Osteocyte (in vitro differentiated cells): ENCODE results near the gene TMOD4. TPM values are rescaled to one million over a fixed set of nuclear protein-coding genes. Genes with fewer than 3 reads are reported as not detected.
"Not testable (repeated sequence)": the region's sequence is repeated elsewhere in the genome, so short reads cannot be mapped to it uniquely, and the experiment has no call there.

Source experiments
- DNase-seq: peaks from one replicate; pipeline ENCODE4 v3.0.0; 2021; ENCODE audit warnings: mixed read lengths; ENCODE audit not compliant: unreplicated experiment; ENCODE audit errors: extremely low spot score
- H3K27ac Mint-ChIP-seq: one replicate; pipeline ENCODE4 v1.8.0; 2021; ENCODE audit warnings: mild to moderate bottlenecking, mixed read lengths; ENCODE audit not compliant: unreplicated experiment
- H3K27me3 Mint-ChIP-seq: one replicate; pipeline ENCODE4 v1.8.0; 2021; ENCODE audit warnings: mixed read lengths; ENCODE audit not compliant: unreplicated experiment
- H3K36me3 Mint-ChIP-seq: one replicate; pipeline ENCODE4 v1.8.0; 2021; ENCODE audit warnings: mixed read lengths; ENCODE audit not compliant: unreplicated experiment
- H3K4me1 Mint-ChIP-seq: one replicate; pipeline ENCODE4 v1.8.0; 2021; ENCODE audit warnings: mixed read lengths; ENCODE audit not compliant: unreplicated experiment
- H3K4me3 Mint-ChIP-seq: one replicate; pipeline ENCODE4 v1.8.0; 2021; ENCODE audit warnings: mild to moderate bottlenecking, moderate library complexity, mixed read lengths; ENCODE audit not compliant: unreplicated experiment
- H3K9me3 Mint-ChIP-seq: one replicate; pipeline ENCODE4 v1.8.0; 2021; ENCODE audit warnings: mixed read lengths; ENCODE audit not compliant: unreplicated experiment
- total RNA-seq: library from RNA; stranded (reverse); gene quantifications from 2 replicates; pipeline ENCODE4 v1.2.1, GENCODE V29; 2021
- TF ChIP-seq, protein P1 (sequence below): fragments of 200-600 bp; sonication (generic); IDR thresholded peaks from 2 replicates; pipeline ENCODE4 v1.5.0; 2021; ENCODE audit warnings: antibody characterized with exemption, mild to moderate bottlenecking, moderate library complexity

Gene TMOD4
- total RNA-seq, 1 donor from 2014 or later, result not detected

DNA sequence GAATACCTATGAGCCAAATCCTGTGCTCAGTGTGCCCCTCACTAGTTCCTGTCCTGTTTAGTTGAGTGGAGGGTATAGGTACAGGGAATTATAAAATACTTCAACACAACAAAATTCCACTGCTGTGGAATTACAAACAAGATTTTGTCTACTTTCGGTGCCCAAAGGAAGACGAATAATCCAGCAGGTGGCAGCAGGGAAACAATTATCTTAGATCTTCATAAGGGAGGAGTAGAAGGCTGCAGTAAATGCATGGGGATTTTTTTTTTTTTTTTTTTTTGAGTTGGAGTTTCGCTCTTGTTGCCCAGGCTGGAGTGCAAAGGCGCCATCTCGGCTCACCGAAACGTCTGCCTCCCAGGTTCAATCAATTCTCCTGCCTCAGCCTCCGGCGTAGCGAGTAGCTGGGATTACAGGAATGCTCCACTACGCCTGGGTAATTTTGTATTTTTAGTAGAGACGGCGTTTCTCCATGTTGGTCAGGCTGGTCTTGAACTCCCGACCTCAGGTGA, 20.6 kb upstream of the TMOD4 start:
- no peak for DNase-seq
- no peaks in the 10 kb centered on the region for H3K9me3 Mint-ChIP-seq
- H3K27ac Mint-ChIP-seq, result peak overlapping the region; percentile 84
- no peaks in the 10 kb centered on the region for H3K36me3 Mint-ChIP-seq
- H3K27me3 Mint-ChIP-seq, result no peaks in the 10 kb centered on the region
- peaks cover 34% of the 10 kb centered on the region for H3K4me1 Mint-ChIP-seq
- H3K4me3 Mint-ChIP-seq, result peak overlapping the region; percentile 56
- TF ChIP-seq, protein P1, sequence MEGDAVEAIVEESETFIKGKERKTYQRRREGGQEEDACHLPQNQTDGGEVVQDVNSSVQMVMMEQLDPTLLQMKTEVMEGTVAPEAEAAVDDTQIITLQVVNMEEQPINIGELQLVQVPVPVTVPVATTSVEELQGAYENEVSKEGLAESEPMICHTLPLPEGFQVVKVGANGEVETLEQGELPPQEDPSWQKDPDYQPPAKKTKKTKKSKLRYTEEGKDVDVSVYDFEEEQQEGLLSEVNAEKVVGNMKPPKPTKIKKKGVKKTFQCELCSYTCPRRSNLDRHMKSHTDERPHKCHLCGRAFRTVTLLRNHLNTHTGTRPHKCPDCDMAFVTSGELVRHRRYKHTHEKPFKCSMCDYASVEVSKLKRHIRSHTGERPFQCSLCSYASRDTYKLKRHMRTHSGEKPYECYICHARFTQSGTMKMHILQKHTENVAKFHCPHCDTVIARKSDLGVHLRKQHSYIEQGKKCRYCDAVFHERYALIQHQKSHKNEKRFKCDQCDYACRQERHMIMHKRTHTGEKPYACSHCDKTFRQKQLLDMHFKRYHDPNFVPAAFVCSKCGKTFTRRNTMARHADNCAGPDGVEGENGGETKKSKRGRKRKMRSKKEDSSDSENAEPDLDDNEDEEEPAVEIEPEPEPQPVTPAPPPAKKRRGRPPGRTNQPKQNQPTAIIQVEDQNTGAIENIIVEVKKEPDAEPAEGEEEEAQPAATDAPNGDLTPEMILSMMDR, result peak; percentile 67

DNA sequence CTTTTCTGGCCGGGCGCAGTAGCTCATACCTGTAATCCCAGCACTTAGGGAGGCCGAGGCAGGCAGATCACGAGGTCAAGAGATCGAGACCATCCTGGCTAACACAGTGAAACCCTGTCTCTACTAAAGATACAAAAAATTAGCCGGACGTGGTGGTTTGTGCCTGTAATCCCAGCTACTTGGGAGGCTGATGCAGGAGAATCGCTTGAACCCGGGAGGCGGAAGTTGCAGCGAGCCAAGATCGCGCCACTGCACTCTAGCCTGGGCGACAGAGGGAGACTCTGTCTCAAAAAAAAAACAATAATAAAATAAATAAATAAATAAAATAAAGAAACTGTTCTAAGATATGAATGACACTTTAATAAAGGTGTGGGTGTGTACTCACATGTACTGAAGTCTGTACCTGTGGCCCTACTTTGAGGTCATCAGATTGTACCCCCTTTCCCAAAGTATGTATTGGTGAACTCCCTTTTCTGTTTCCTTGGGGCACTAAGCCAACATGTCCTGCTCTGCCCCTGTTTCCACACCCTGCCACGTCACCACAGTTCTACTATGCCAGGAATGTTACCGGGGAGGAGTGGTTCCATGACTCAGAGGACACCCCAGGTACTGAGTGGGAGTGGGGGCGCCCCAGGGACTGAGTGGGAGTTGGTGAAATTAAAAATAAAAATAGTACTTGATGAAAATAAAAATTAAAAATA, 19.3 kb upstream of the TMOD4 start:
- Mint-ChIP-seq H3K4me1 (peaks cover 31% of the 10 kb centered on the region), H3K27ac (peak overlapping the region; percentile 84)
- H3K9me3 Mint-ChIP-seq, H3K36me3 Mint-ChIP-seq, H3K27me3 Mint-ChIP-seq, DNase-seq, H3K4me3 Mint-ChIP-seq: not testable (repeated sequence)

DNA sequence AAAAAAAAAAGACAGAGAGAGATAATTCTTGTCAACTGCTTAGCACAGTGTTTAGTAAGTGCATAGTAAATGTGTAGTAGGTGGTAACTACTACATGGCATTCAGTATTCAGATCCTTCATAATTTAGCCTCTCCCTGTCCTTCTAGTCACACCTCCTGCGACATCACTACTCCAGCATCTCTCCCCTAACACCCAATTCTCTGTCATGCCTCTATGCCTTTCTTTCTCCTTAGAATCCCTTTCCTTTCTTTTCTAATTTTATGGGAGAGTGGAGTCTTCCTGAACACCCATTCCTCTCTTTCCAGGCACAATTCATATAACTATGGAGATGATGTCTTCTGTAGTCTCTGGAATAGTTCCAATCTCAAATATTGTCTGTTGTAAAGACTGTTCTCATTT, 18.1 kb upstream of the TMOD4 start:
- no peak for DNase-seq
- H3K27me3 Mint-ChIP-seq, result no peaks in the 10 kb centered on the region
- peaks cover 28% of the 10 kb centered on the region for H3K4me1 Mint-ChIP-seq
- TF ChIP-seq, protein P1, result no peak
- H3K9me3 Mint-ChIP-seq, result no peaks in the 10 kb centered on the region
- H3K27ac Mint-ChIP-seq, result peak overlapping the region; percentile 29
- H3K4me3 Mint-ChIP-seq, result no peak overlapping the region
- H3K36me3 Mint-ChIP-seq, result no peaks in the 10 kb centered on the region

DNA sequence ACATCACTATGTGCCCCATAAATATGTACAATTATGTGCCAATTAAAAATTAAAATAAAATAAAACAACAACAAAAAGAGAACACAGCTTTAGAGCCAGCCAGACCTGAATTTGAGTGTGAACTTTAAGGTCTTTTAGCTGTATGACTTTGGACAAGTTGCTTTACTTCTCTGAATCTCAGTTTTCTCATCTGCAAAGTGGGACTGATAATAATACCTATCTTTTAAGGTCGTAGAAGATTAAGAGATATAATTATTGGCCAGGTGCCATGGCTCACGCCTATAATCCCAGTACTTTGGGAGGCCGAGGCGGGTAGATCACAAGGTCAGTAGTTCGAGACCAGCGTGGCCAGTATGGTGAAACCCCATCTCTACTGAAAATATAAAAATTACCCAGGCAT, 17.5 kb upstream of the TMOD4 start:
- TF ChIP-seq, protein P1, result no peak
- Mint-ChIP-seq H3K27ac (no peak overlapping the region), H3K27me3 (no peaks in the 10 kb centered on the region), H3K36me3 (no peaks in the 10 kb centered on the region), H3K9me3 (no peaks in the 10 kb centered on the region), H3K4me1 (peaks cover 34% of the 10 kb centered on the region), H3K4me3 (no peak overlapping the region)
- no peak for DNase-seq

DNA sequence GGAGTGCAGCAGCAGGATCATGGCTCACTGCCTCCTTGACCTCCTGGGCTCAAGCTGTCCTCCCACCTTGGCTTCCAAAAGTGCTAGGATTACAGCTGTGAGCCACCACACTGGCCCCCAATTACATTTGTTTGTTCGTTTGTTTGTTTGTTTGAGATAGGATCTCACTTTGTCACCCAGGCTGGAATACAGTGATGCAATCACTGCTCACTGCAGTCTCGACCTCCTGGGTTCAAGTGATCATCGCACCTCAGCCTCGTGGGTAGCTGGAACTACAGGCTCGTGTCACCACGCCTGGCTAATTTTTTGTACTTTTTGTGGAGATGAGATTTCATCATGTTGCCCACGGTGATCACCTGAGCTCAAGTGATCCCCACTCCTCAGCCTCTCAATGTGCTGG, 16.3 kb upstream of the TMOD4 start:
- H3K27me3 Mint-ChIP-seq, result no peaks in the 10 kb centered on the region
- TF ChIP-seq, protein P1, result no peak
- no peak overlapping the region for H3K27ac Mint-ChIP-seq
- no peaks in the 10 kb centered on the region for H3K36me3 Mint-ChIP-seq
- no peak overlapping the region for H3K4me3 Mint-ChIP-seq
- no peaks in the 10 kb centered on the region for H3K9me3 Mint-ChIP-seq
- peaks cover 29% of the 10 kb centered on the region for H3K4me1 Mint-ChIP-seq
- DNase-seq, result no peak
